ENCODE results near the gene BLOC1S5. TPM values are rescaled to one million over a fixed set of nuclear protein-coding genes. Genes with fewer than 3 reads are reported as not detected.

BLOC1S5 gene
- total and polyA plus RNA-seq, 2 of the 8 experiments (the other 6 are each of a cell fraction or from before 2014, with no cell fraction given), result 3.4 to 17.2 TPM

DNA sequence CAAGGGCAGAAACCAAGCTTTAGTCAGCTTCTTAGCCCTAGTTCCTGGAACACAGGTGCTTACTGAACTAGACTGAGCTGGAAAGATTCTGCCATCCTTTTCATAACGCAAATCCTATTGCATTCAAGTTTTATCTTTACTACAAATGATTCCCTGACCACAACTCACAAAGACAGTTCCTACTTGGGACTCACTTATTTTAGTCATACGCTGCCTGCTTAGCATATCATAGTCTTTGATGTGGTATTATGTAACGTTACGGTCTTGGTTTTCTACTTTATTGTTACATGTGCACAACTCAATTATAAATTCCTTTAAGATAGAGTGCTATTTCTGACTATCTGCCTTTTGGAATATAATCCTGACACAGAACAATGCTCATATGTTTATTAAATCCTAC lies 59.1 kb downstream of the BLOC1S5 start:
- FAIRE-seq (no peak), DNase-seq (ENCODE audit: low read depth in 1 of 2, low spot score in 2 of 2) (no peak)
- H3K9ac ChIP-seq (replicated peaks in 1 of 4; ENCODE audit: extremely low read depth in 1 of 4, low read depth in 3 of 4, low read length in 3 of 4), result no peak overlapping the region
- no peaks in the 10 kb centered on the region for H3K79me2 ChIP-seq (ENCODE audit: control insufficient read depth in 1 of 2, insufficient read depth in 2 of 2, low read length in 2 of 2)
- H3K4me2 ChIP-seq (ENCODE audit: insufficient read depth in 1 of 2, low read depth in 2 of 2, low read length in 2 of 2), result no peak overlapping the region
- no peak overlapping the region for H4K91ac ChIP-seq (replicated peaks; ENCODE audit: insufficient read length, low read length)
- no peak overlapping the region for H2AK5ac ChIP-seq (ENCODE audit: low read depth, low read length)
- no peak overlapping the region for H3K4me3 ChIP-seq (ENCODE audit: extremely low read depth in 1 of 4, insufficient read depth in 2 of 4, low read depth in 3 of 4, low read length in 4 of 4)
- no peaks in the 10 kb centered on the region for H4K20me1 ChIP-seq (replicated peaks in 1 of 2; ENCODE audit: control insufficient read depth in 1 of 2, insufficient read depth in 2 of 2, low read length in 2 of 2)
- no peak overlapping the region for H3K14ac ChIP-seq (ENCODE audit: insufficient read length)
- H3K18ac ChIP-seq (ENCODE audit: extremely low read depth, low read length), result no peak overlapping the region
- no peaks in the 10 kb centered on the region for H3K79me1 ChIP-seq (ENCODE audit: low read depth, low read length)
- H3K56ac ChIP-seq (replicated peaks; ENCODE audit: insufficient read length, low read depth, low read length), result no peak overlapping the region
- no peaks in the 10 kb centered on the region for H3K36me3 ChIP-seq (ENCODE audit: control insufficient read depth in 2 of 4, insufficient read depth in 4 of 4, low read length in 3 of 4)
- ChIA-PET POLR2A (ENCODE audit: partially characterized antibody) (no interaction called here), CTCF (ENCODE audit: partially characterized antibody) (interaction anchor here (1.5 to 4.6 kb wide), 3 partner anchors 11 to 282 kb away, joined by 3 to 18 read pairs (median 6); no protein-coding TSS in a partner anchor)
- WGBS, 2 experiments (ENCODE audit: extremely low coverage in 1 of 2, insufficient coverage in 1 of 2, insufficient read length in 1 of 2, insufficient replicate concordance in 2 of 2, low coverage in 1 of 2, low lambda C conversion rate in 2 of 2, missing lambda C conversion rate in 1 of 2), result 85% methylated on average over 4 of the region's 4 CpGs; no CpG with 5 or more reads in 1 of the 2 experiments
- H4K8ac ChIP-seq (ENCODE audit: extremely low read depth, insufficient read depth, low read length), result no peak overlapping the region
- H4K5ac ChIP-seq (ENCODE audit: insufficient read length, low read depth, low read length), result no peak overlapping the region
- H2BK120ac ChIP-seq (replicated peaks; ENCODE audit: low read depth, low read length), result no peak overlapping the region
- H2BK12ac ChIP-seq (ENCODE audit: low read depth, low read length), result no peak overlapping the region
- no peak overlapping the region for H3K23ac ChIP-seq (ENCODE audit: insufficient read length)
- H2AFZ ChIP-seq (ENCODE audit: low read length), result no peak overlapping the region
- H3K23me2 ChIP-seq (ENCODE audit: low read depth, low read length), result no peaks in the 10 kb centered on the region
- H3K4me1 ChIP-seq (replicated peaks in 1 of 4; ENCODE audit: control insufficient read depth in 3 of 4, insufficient read depth in 4 of 4, low read length in 3 of 4), result peaks cover 0 to 5% (median 0%) of the 10 kb centered on the region in 4 experiments; a peak in 1 of 7 replicates
- H3K9me3 ChIP-seq (ENCODE audit: insufficient read depth in 2 of 2, low read depth in 1 of 2, low read length in 1 of 2), result no peaks in the 10 kb centered on the region
- no peak overlapping the region for H3K4ac ChIP-seq (replicated peaks; ENCODE audit: insufficient read length, low read depth, low read length)
- peaks cover 0 to 1% (median 0%) of the 10 kb centered on the region in 4 experiments; a peak in 1 of 7 replicates for H3K27me3 ChIP-seq (replicated peaks in 1 of 4; ENCODE audit: control insufficient read depth in 3 of 4, extremely low read depth in 1 of 4, insufficient read depth in 3 of 4, low read length in 3 of 4)
- H2BK20ac ChIP-seq (ENCODE audit: low read length), result no peak overlapping the region
- H3K27ac ChIP-seq (ENCODE audit: low read depth, low read length), result no peak overlapping the region
- H2BK5ac ChIP-seq (ENCODE audit: low read depth, low read length), result no peak overlapping the region
- H2BK15ac ChIP-seq (ENCODE audit: low read length), result no peak overlapping the region
- TF ChIP-seq ZNF274 (IDR thresholded peaks at IDR 0.05; ENCODE audit: borderline replicate concordance, extremely low read depth, low read length), result no peak
- TF ChIP-seq NRF1 (IDR thresholded peaks at IDR 0.05; ENCODE audit: low read depth, low read length), result no peak
- TF ChIP-seq SP1 (IDR thresholded peaks at IDR 0.05; ENCODE audit: low read depth, low read length), result no peak
- no peak for TF ChIP-seq CEBPB (IDR thresholded peaks at IDR 0.05; ENCODE audit: low read depth, low read length)
- no peak for TF ChIP-seq FOSL1 (IDR thresholded peaks at IDR 0.05; ENCODE audit: insufficient read depth, low read depth, low read length)
- TF ChIP-seq, protein P1, sequence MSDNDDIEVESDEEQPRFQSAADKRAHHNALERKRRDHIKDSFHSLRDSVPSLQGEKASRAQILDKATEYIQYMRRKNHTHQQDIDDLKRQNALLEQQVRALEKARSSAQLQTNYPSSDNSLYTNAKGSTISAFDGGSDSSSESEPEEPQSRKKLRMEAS (IDR thresholded peaks at IDR 0.05), result no peak
- no peak for TF ChIP-seq HDAC2 (IDR thresholded peaks at IDR 0.05; ENCODE audit: borderline replicate concordance in 1 of 2, low read depth in 2 of 2, low read length in 2 of 2)
- no peak for TF ChIP-seq MAFK (IDR thresholded peaks at IDR 0.05; ENCODE audit: low read depth, low read length)
- TF ChIP-seq SP4 (IDR thresholded peaks at IDR 0.05; ENCODE audit: low read length), result no peak
- no peak for TF ChIP-seq GABPA (IDR thresholded peaks at IDR 0.05; ENCODE audit: borderline replicate concordance, insufficient read depth, low read length)
- no peak for TF ChIP-seq SP2 (IDR thresholded peaks at IDR 0.05; ENCODE audit: low read length)
- no peak for TF ChIP-seq SUZ12 (IDR thresholded peaks at IDR 0.05; ENCODE audit: low read length)
- TF ChIP-seq, protein P2, sequence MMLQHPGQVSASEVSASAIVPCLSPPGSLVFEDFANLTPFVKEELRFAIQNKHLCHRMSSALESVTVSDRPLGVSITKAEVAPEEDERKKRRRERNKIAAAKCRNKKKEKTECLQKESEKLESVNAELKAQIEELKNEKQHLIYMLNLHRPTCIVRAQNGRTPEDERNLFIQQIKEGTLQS (IDR thresholded peaks at IDR 0.05; ENCODE audit: insufficient read depth, low read depth, low read length), result no peak
- no peak for TF ChIP-seq TEAD4 (IDR thresholded peaks at IDR 0.05; ENCODE audit: low read depth, low read length)
